ENCODE data around the gene SPAG9. TPM values are rescaled to one million over a fixed set of nuclear protein-coding genes. Genes with fewer than 3 reads are reported as not detected.
"Not testable (repeated sequence)": the region's sequence is repeated elsewhere in the genome, so short reads cannot be mapped to it uniquely, and the experiment has no call there.

The SPAG9 gene
- total and polyA plus RNA-seq, 2 of the 8 experiments (the other 6 are each of a cell fraction or from before 2014, with no cell fraction given) = 9.8 to 63.8 TPM

DNA sequence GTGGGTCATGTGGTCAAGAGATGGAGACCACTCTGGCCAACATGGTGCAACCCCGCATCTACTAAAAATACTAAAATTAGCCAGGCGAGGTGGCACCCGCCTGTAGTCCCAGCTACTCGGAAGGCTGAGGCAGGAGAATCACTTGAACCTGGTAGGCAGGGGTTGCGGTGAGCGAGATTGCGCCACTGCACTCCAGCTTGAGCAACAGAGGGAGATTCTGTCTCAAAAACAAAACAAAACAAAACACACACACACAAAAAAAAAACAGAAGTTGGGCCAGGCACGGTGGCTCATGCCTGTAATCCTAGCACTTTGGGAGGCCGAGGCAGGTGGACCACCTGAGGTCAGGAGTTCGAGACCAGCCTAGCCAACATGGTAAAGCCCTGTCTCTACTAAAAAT lies 31.8 kb downstream of the SPAG9 start:
- H2BK5ac ChIP-seq (ENCODE audit: low read depth, low read length); H4K91ac ChIP-seq (replicated peaks; ENCODE audit: insufficient read length, low read length); H3K9me3 ChIP-seq (ENCODE audit: insufficient read depth in 2 of 2, low read depth in 1 of 2, low read length in 1 of 2); H3K79me1 ChIP-seq (ENCODE audit: low read depth, low read length); H2BK15ac ChIP-seq (ENCODE audit: low read length); H3K4me3 ChIP-seq (ENCODE audit: extremely low read depth in 1 of 4, insufficient read depth in 2 of 4, low read depth in 3 of 4, low read length in 4 of 4); H2BK12ac ChIP-seq (ENCODE audit: low read depth, low read length); H3K23me2 ChIP-seq (ENCODE audit: low read depth, low read length); H3K18ac ChIP-seq (ENCODE audit: extremely low read depth, low read length); H3K56ac ChIP-seq (replicated peaks; ENCODE audit: insufficient read length, low read depth, low read length); H3K79me2 ChIP-seq (ENCODE audit: control insufficient read depth in 1 of 2, insufficient read depth in 2 of 2, low read length in 2 of 2); H3K4ac ChIP-seq (replicated peaks; ENCODE audit: insufficient read length, low read depth, low read length); POLR2A ChIA-PET (ENCODE audit: partially characterized antibody); H3K23ac ChIP-seq (ENCODE audit: insufficient read length); H3K14ac ChIP-seq (ENCODE audit: insufficient read length); H3K4me2 ChIP-seq (ENCODE audit: insufficient read depth in 1 of 2, low read depth in 2 of 2, low read length in 2 of 2); H3K4me1 ChIP-seq (replicated peaks in 1 of 4; ENCODE audit: control insufficient read depth in 3 of 4, insufficient read depth in 4 of 4, low read length in 3 of 4); H3K9ac ChIP-seq (replicated peaks in 1 of 4; ENCODE audit: extremely low read depth in 1 of 4, low read depth in 3 of 4, low read length in 3 of 4); H4K5ac ChIP-seq (ENCODE audit: insufficient read length, low read depth, low read length); H2BK20ac ChIP-seq (ENCODE audit: low read length); FAIRE-seq; H4K20me1 ChIP-seq (replicated peaks in 1 of 2; ENCODE audit: control insufficient read depth in 1 of 2, insufficient read depth in 2 of 2, low read length in 2 of 2); H2BK120ac ChIP-seq (replicated peaks; ENCODE audit: low read depth, low read length); H2AFZ ChIP-seq (ENCODE audit: low read length); H4K8ac ChIP-seq (ENCODE audit: extremely low read depth, insufficient read depth, low read length); H3K27me3 ChIP-seq (replicated peaks in 1 of 4; ENCODE audit: control insufficient read depth in 3 of 4, extremely low read depth in 1 of 4, insufficient read depth in 3 of 4, low read length in 3 of 4); H3K27ac ChIP-seq (ENCODE audit: low read depth, low read length); H3K36me3 ChIP-seq (ENCODE audit: control insufficient read depth in 2 of 4, insufficient read depth in 4 of 4, low read length in 3 of 4); H2AK5ac ChIP-seq (ENCODE audit: low read depth, low read length): not testable (repeated sequence)
- DNase-seq (ENCODE audit: low read depth in 1 of 2, low spot score in 2 of 2) = peak in 1 of 2 experiments; percentile 26
- CTCF ChIA-PET (ENCODE audit: partially characterized antibody) = interaction anchor here (0.7 to 1.4 kb wide), 2 partner anchors 30 to 50 kb away, joined by 3 read pairs; no protein-coding TSS in a partner anchor
- 98% methylated on average over 10 of the region's 10 CpGs; no CpG with 5 or more reads in 1 of the 2 experiments for WGBS, 2 experiments (ENCODE audit: extremely low coverage in 1 of 2, insufficient coverage in 1 of 2, insufficient read length in 1 of 2, insufficient replicate concordance in 2 of 2, low coverage in 1 of 2, low lambda C conversion rate in 2 of 2, missing lambda C conversion rate in 1 of 2)

Data from H1 (cell line).